HepG2 (cell line): ENCODE results near the gene BICRAL. TPM values are rescaled to one million over a fixed set of nuclear protein-coding genes. Genes with fewer than 3 reads are reported as not detected.
A peak's percentile ranks its signal among the peaks of the same experiment; 100 is the strongest.
"Not testable (repeated sequence)": the region's sequence is repeated elsewhere in the genome, so short reads cannot be mapped to it uniquely, and the experiment has no call there.

Experiments used
- ATAC-seq: fragments of 200-7000 bp; cut with Tn5 transposase; 3 replicates; pipeline ENCODE4 v1.9.1; 2020; ENCODE audit warnings: mild to moderate bottlenecking, moderate library complexity
- BruUV-seq: library from RNA; stranded (reverse); fragments of 400-500 nt; replicated peaks from 2 replicates; lab custom pipeline; 2021; lab: Mats Ljungman, UMichigan
- CTCF ChIA-PET: fragments of 300-600 bp; formaldehyde crosslinking; extraction: SDS; loops from one replicate; lab custom pipeline; 2021; ENCODE audit warnings: low total read pairs, inconsistent platforms, low intra/inter-chr PET ratio; lab: Yijun Ruan, JAX
- POLR2A ChIA-PET: fragments of 350-600 bp; sonication (Branson Sonifier 250); formaldehyde crosslinking; loops from one replicate; lab custom pipeline; 2020; ENCODE audit warnings: antibody characterized with exemption, inconsistent platforms; lab: Yijun Ruan, JAX
- DNase-seq: peaks from one replicate; pipeline ENCODE4 v3.0.0-alpha.2; 2015; ENCODE audit warnings: low spot score
- FAIRE-seq: peaks from 3 replicates; lab custom pipeline; 2011; peaks lifted over from hg19 to GRCh38; lab: Jason Lieb, UNC
- H2AFZ ChIP-seq: one replicate; pipeline ENCODE4 v1.6.1; 2011; ENCODE audit warnings: low read length, inconsistent platforms
- H3K27ac ChIP-seq: fragments of 300-600 bp; 3 replicates; pipeline ENCODE4 v1.8.0; 2011; ENCODE audit warnings: mixed run types, mild to moderate bottlenecking, mixed read lengths, low read length, inconsistent platforms; ENCODE audit not compliant: insufficient read depth; ENCODE audit errors: extremely low read length
- H3K27me3 ChIP-seq, 2 experiments: fragments of 200-600 bp in 1 of 2; 2 replicates in 1 of 2; 3 replicates in 1 of 2; pipeline versions ENCODE4 v1.6.0 to v1.8.0; 2011; ENCODE audit warnings: low read length in 2 of 2, mild to moderate bottlenecking in 2 of 2, moderate library complexity in 2 of 2, inconsistent platforms in 1 of 2; ENCODE audit not compliant: insufficient read depth in 2 of 2, control insufficient read depth in 1 of 2
- H3K36me3 ChIP-seq, 2 experiments: fragments of 200-600 bp in 1 of 2; replicated peaks in 1 of 2; 2 replicates in 1 of 2; 3 replicates in 1 of 2; pipeline versions ENCODE4 v1.5.1 to v1.8.0; 2011; ENCODE audit warnings: low read length in 2 of 2, inconsistent platforms in 1 of 2; ENCODE audit not compliant: insufficient read depth in 2 of 2, control insufficient read depth in 1 of 2
- H3K4me1 ChIP-seq: 2 replicates; pipeline ENCODE4 v1.5.1; 2012; ENCODE audit warnings: low read length, inconsistent platforms; ENCODE audit not compliant: insufficient read depth
- H3K4me2 ChIP-seq: 2 replicates; pipeline ENCODE4 v1.6.0; 2011; ENCODE audit warnings: low read depth, low read length, inconsistent platforms
- H3K4me3 ChIP-seq, 3 experiments: fragments of 200-600 bp in 1 of 3; sonication (generic), shearing (Covaris generic) in 1 of 3; replicated peaks in 1 of 3; 2 replicates each; pipeline ENCODE4 v1.5.1; 2011 to 2016; ENCODE audit warnings: low read length in 3 of 3, inconsistent platforms in 2 of 3, low read depth in 2 of 3, mild to moderate bottlenecking in 2 of 3, control low read depth in 1 of 3, mixed read lengths in 1 of 3; ENCODE audit not compliant: insufficient read depth in 1 of 3
- H3K79me2 ChIP-seq: one replicate; pipeline ENCODE4 v1.6.1; 2011; ENCODE audit warnings: low read length, inconsistent platforms; ENCODE audit not compliant: insufficient read depth
- H3K9ac ChIP-seq: 2 replicates; pipeline ENCODE4 v1.6.0; 2011; ENCODE audit warnings: mild to moderate bottlenecking, low read depth, low read length, inconsistent platforms; ENCODE audit not compliant: insufficient read depth
- H3K9me3 ChIP-seq: 2 replicates; pipeline ENCODE4 v1.5.1; 2012; ENCODE audit warnings: mild to moderate bottlenecking, low read length
- H4K20me1 ChIP-seq: 2 replicates; pipeline ENCODE4 v1.6.0; 2011; ENCODE audit warnings: inconsistent platforms, mild to moderate bottlenecking, low read length, moderate library complexity; ENCODE audit not compliant: insufficient read depth
- GLI4 ChIP-seq: sonication (generic); formaldehyde crosslinking; IDR thresholded peaks from 2 replicates; pipeline ENCODE4 v1.5.1; 2020; ENCODE audit warnings: missing genetic modification reagents, mild to moderate bottlenecking, moderate library complexity, borderline replicate concordance
- HOXA7 ChIP-seq: sonication (generic); formaldehyde crosslinking; IDR thresholded peaks from 2 replicates; pipeline ENCODE4 v1.8.1; 2022; ENCODE audit warnings: mild to moderate bottlenecking, missing genetic modification reagents, moderate library complexity
- MTA1 ChIP-seq: sonication (generic); formaldehyde crosslinking; IDR thresholded peaks from 2 replicates; pipeline ENCODE4 v1.4.0; 2020; ENCODE audit warnings: missing genetic modification reagents, mild to moderate bottlenecking, borderline replicate concordance
- MTA3 ChIP-seq: sonication (generic); formaldehyde crosslinking; IDR thresholded peaks from 2 replicates; pipeline ENCODE4 v1.4.0; 2020; ENCODE audit warnings: missing genetic modification reagents
- MYPOP ChIP-seq: sonication (generic); formaldehyde crosslinking; IDR thresholded peaks from 2 replicates; pipeline ENCODE4 v1.8.1; 2023; ENCODE audit warnings: mild to moderate bottlenecking, moderate library complexity, missing genetic modification reagents
- POLR2AphosphoS5 ChIP-seq: IDR thresholded peaks from 2 replicates; pipeline ENCODE4 v1.6.1; 2012; ENCODE audit warnings: low read depth, low read length
- RBFOX2 ChIP-seq: fragments of 200-400 bp; formaldehyde crosslinking; IDR thresholded peaks from 2 replicates; pipeline ENCODE4 v1.6.1; 2017; ENCODE audit warnings: low read depth, mild to moderate bottlenecking, low read length
- SCMH1 ChIP-seq: sonication (generic); formaldehyde crosslinking; IDR thresholded peaks from 2 replicates; pipeline ENCODE4 v1.9.0; 2021; ENCODE audit warnings: missing genetic modification reagents, mild to moderate bottlenecking, borderline replicate concordance
- TRAFD1 ChIP-seq: sonication (generic); formaldehyde crosslinking; IDR thresholded peaks from 2 replicates; pipeline ENCODE4 v1.5.1; 2020; ENCODE audit warnings: missing genetic modification reagents, mild to moderate bottlenecking, borderline replicate concordance
- ZBTB3 ChIP-seq: sonication (generic); formaldehyde crosslinking; IDR thresholded peaks from 2 replicates; pipeline ENCODE4 v1.4.0; 2020; ENCODE audit warnings: low read depth, mild to moderate bottlenecking, moderate library complexity, missing genetic modification reagents, borderline replicate concordance
- ZFP37 ChIP-seq: sonication (generic); formaldehyde crosslinking; IDR thresholded peaks from 2 replicates; pipeline ENCODE4 v1.4.0; 2020; ENCODE audit warnings: missing genetic modification reagents, borderline replicate concordance
- ZNF18 ChIP-seq: sonication (generic); formaldehyde crosslinking; IDR thresholded peaks from 2 replicates; pipeline ENCODE4 v1.8.0; 2022; ENCODE audit warnings: mild to moderate bottlenecking, missing genetic modification reagents; ENCODE audit not compliant: insufficient replicate concordance
- ZNF44 ChIP-seq: sonication (generic); formaldehyde crosslinking; IDR thresholded peaks from 2 replicates; pipeline ENCODE4 v1.5.1; 2020; ENCODE audit warnings: mild to moderate bottlenecking, missing genetic modification reagents
- ZNF501 ChIP-seq: sonication (generic); formaldehyde crosslinking; IDR thresholded peaks from 2 replicates; pipeline ENCODE4 v1.5.1; 2020; ENCODE audit warnings: mild to moderate bottlenecking, moderate library complexity, missing genetic modification reagents
- ZNF784 ChIP-seq: sonication (generic); formaldehyde crosslinking; IDR thresholded peaks from 2 replicates; pipeline ENCODE4 v1.5.1; 2020; ENCODE audit warnings: missing genetic modification reagents, mild to moderate bottlenecking, borderline replicate concordance
- WGBS: methylation state at CpG from one replicate; pipeline ENCODE4 v1.1.6; 2017; ENCODE audit warnings: low lambda C conversion rate; 5-methylcytosine and 5-hydroxymethylcytosine counted together
- in situ Hi-C: cut with HindIII; loops from 2 replicates; pipeline ENCODE4 v1.10.0; 2017; ENCODE audit warnings: low pct_unique_long_range_greater_than_20kb; ENCODE audit not compliant: extremely low pct_ligation_motif_present
- intact Hi-C: fragments of 100-400 bp; cut with micrococcal nuclease; formaldehyde crosslinking; loops from one replicate; pipeline ENCODE4 v1.10.0; 2022; ENCODE audit not compliant: unreplicated experiment
- polyA plus RNA-seq, 8 experiments: library from polyadenylated mRNA; depleted of rRNA in 3 of 8; stranded (reverse) in 7 of 8; unstranded in 1 of 8; fragments of >200 nt; fragmentation: Illumina TruSeq in 4 of 8; extraction: Trizol in 4 of 8; gene quantifications; 2 replicates each; pipeline versions ENCODE4 v1.2.1 to v1.2.3, GENCODE V29; 2011 to 2016; ENCODE audit warnings: low read depth in 4 of 8, missing spikeins in 1 of 8, mixed read lengths in 1 of 8; ENCODE audit not compliant: insufficient read depth in 1 of 8
- total RNA-seq, 5 experiments: library from RNA; depleted of rRNA; stranded (reverse); fragments of >200 nt; fragmentation: Illumina TruSeq; extraction: Trizol; gene quantifications; 2 replicates each; pipeline ENCODE4 v1.2.3, GENCODE V29; 2016; ENCODE audit warnings: low read depth in 1 of 5

BICRAL gene
- total and polyA plus RNA-seq, 2 of the 13 experiments (the other 11 are each of a cell fraction or from before 2014, with no cell fraction given) = 5.0 to 13.5 TPM

- TF ChIP-seq MTA3 (no peak), HOXA7 (no peak), ZFP37 (CRISPR knock-in tag) (peak; percentile 74), ZNF784 (CRISPR knock-in tag) (no peak; the same call in 1 of the 2 replicates), SCMH1 (no peak), ZNF501 (CRISPR knock-in tag) (peak; percentile 97), POLR2AphosphoS5 (peak; percentile 98), ZBTB3 (CRISPR knock-in tag) (peak; percentile 60; the same call in 1 of the 2 replicates)
These were observed 97.8 kb downstream of the BICRAL start, which contains the start of gene RPL7L1 (continued) for GRCh38 chr6:42879372-42880239.

- BruUV-seq = TSS peak; percentile 83
- intact Hi-C loops, FAIRE-seq, ATAC-seq, H3K27me3 ChIP-seq, H2AFZ ChIP-seq, in situ Hi-C loops, DNase-seq, H3K9me3 ChIP-seq, CTCF ChIA-PET: not testable (repeated sequence)
- peak overlapping the region; percentile 97 for H3K9ac ChIP-seq
- peaks cover 21 to 32% of the 10 kb centered on the region in 2 experiments for H3K36me3 ChIP-seq
- H3K4me2 ChIP-seq = peak overlapping the region; percentile 84
- peak overlapping the region; percentile 93 for H3K27ac ChIP-seq
- POLR2A ChIA-PET = interaction anchor here (0.8 to 6.4 kb wide), 28 partner anchors 10 to 1093 kb away, joined by 3 to 147 read pairs (median 4); partner anchors contain the start of genes BICRAL, CNPY3, CUL7 and GNMT
- WGBS = 15% methylated on average over 25 of the region's 25 CpGs
- H3K79me2 ChIP-seq = peaks cover 42% of the 10 kb centered on the region
- peaks cover 11% of the 10 kb centered on the region for H4K20me1 ChIP-seq
- H3K4me3 ChIP-seq = peak overlapping the region; percentile 85 to 92 (median 89)
- H3K4me1 ChIP-seq = peaks cover 69% of the 10 kb centered on the region
- 0 out of 2 replicates have a peak, but pooled peaks have one; percentile 50 for TF ChIP-seq ZNF44 (CRISPR knock-in tag)
- TF ChIP-seq GLI4 = 0 out of 2 replicates have a peak, but pooled peaks have one; percentile 22
- peak; percentile 40 for TF ChIP-seq ZNF18 (CRISPR knock-in tag)
- 0 out of 2 replicates have a peak, but pooled peaks have one; percentile 7 for TF ChIP-seq MYPOP (CRISPR knock-in tag)
- TF ChIP-seq TRAFD1 (CRISPR knock-in tag) = 0 out of 2 replicates have a peak, but pooled peaks have one; percentile 48
- peak; percentile 42 for TF ChIP-seq RBFOX2
- TF ChIP-seq MTA1 (CRISPR knock-in tag) = 0 out of 2 replicates have a peak, but pooled peaks have one; percentile 11
These were observed 98.5 kb downstream of the BICRAL start for GRCh38 chr6:42880240-42880817.
